SK-N-SH treated with all-trans-retinoic acid at 6 μM for 48 hours (cell line): ENCODE measurements around the gene GGACT.

Experiments
- ATAC-seq: fragments of 200-7000 bp; cut with Tn5 transposase; 3 replicates; pipeline ENCODE4 v1.9.1; 2020; ENCODE audit warnings: mild to moderate bottlenecking, moderate library complexity
- ARNTL ChIP-seq: fragments of 450-650 bp; formaldehyde crosslinking; IDR thresholded peaks from 2 replicates; pipeline ENCODE4 v1.5.0; 2020; ENCODE audit warnings: low read depth, mild to moderate bottlenecking, moderate library complexity, borderline replicate concordance
- CREB5 ChIP-seq: fragments of 250-450 bp; sonication (Bioruptor Pico); IDR thresholded peaks from 2 replicates; pipeline ENCODE4 v1.5.1; 2020; ENCODE audit warnings: low read depth, mild to moderate bottlenecking, moderate library complexity
- CSDC2 ChIP-seq: fragments of 250-450 bp; sonication (Bioruptor Pico); IDR thresholded peaks from 2 replicates; pipeline ENCODE4 v1.5.0; 2020; ENCODE audit warnings: mild to moderate bottlenecking, moderate library complexity
- ESRRG ChIP-seq: fragments of 250-450 bp; sonication (Bioruptor Pico); IDR thresholded peaks from 2 replicates; pipeline ENCODE4 v1.6.1; 2021; ENCODE audit warnings: mild to moderate bottlenecking
- GLIS3 ChIP-seq: fragments of 250-450 bp; sonication (Bioruptor Pico); IDR thresholded peaks from 2 replicates; pipeline ENCODE4 v1.5.0; 2020; ENCODE audit warnings: mild to moderate bottlenecking, moderate library complexity
- PATZ1 ChIP-seq: fragments of 250-450 bp; sonication (Bioruptor Pico); IDR thresholded peaks from 2 replicates; pipeline ENCODE4 v1.8.0; 2020; ENCODE audit warnings: mild to moderate bottlenecking, moderate library complexity, borderline replicate concordance
- PPARA ChIP-seq: fragments of 250-450 bp; sonication (Bioruptor Pico); IDR thresholded peaks from 2 replicates; pipeline ENCODE4 v1.5.0; 2020; ENCODE audit warnings: mild to moderate bottlenecking, borderline replicate concordance
- RARB ChIP-seq: fragments of 250-450 bp; sonication (Bioruptor Pico); IDR thresholded peaks from 2 replicates; pipeline ENCODE4 v1.8.0; 2021; ENCODE audit warnings: mild to moderate bottlenecking, moderate library complexity
- TCF4 ChIP-seq: fragments of 250-450 bp; sonication (Bioruptor Pico); IDR thresholded peaks from 2 replicates; pipeline ENCODE4 v1.8.0; 2021; ENCODE audit warnings: mild to moderate bottlenecking, moderate library complexity, borderline replicate concordance
- TOX ChIP-seq: fragments of 250-450 bp; sonication (Bioruptor Pico); IDR thresholded peaks from 2 replicates; pipeline ENCODE4 v1.8.0; 2021; ENCODE audit warnings: mild to moderate bottlenecking, moderate library complexity, borderline replicate concordance
- TSHZ2 ChIP-seq: fragments of 250-450 bp; sonication (Bioruptor Pico); IDR thresholded peaks from 2 replicates; pipeline ENCODE4 v1.5.0; 2020; ENCODE audit warnings: mild to moderate bottlenecking, moderate library complexity
- ZFP3 ChIP-seq: fragments of 250-450 bp; sonication (Bioruptor Pico); IDR thresholded peaks from 2 replicates; pipeline ENCODE4 v1.5.0; 2020; ENCODE audit warnings: mild to moderate bottlenecking, moderate library complexity
- ZFP30 ChIP-seq: fragments of 450-650 bp; formaldehyde crosslinking; IDR thresholded peaks from 2 replicates; pipeline ENCODE4 v1.5.0; 2022; ENCODE audit warnings: mild to moderate bottlenecking, moderate library complexity
- ZNF70 ChIP-seq: fragments of 450-650 bp; formaldehyde crosslinking; IDR thresholded peaks from 2 replicates; pipeline ENCODE4 v1.5.0; 2020; ENCODE audit warnings: mild to moderate bottlenecking, moderate library complexity
- ZNF8 ChIP-seq: fragments of 450-650 bp; formaldehyde crosslinking; IDR thresholded peaks from 2 replicates; pipeline ENCODE4 v1.5.0; 2020; ENCODE audit warnings: mild to moderate bottlenecking, moderate library complexity
- TF ChIP-seq, protein P1 (sequence below): fragments of 250-450 bp; sonication (Bioruptor Pico); IDR thresholded peaks from 2 replicates; pipeline ENCODE4 v1.8.0; 2021; ENCODE audit warnings: low read depth, mild to moderate bottlenecking, moderate library complexity, borderline replicate concordance

GGACT gene

DNA sequence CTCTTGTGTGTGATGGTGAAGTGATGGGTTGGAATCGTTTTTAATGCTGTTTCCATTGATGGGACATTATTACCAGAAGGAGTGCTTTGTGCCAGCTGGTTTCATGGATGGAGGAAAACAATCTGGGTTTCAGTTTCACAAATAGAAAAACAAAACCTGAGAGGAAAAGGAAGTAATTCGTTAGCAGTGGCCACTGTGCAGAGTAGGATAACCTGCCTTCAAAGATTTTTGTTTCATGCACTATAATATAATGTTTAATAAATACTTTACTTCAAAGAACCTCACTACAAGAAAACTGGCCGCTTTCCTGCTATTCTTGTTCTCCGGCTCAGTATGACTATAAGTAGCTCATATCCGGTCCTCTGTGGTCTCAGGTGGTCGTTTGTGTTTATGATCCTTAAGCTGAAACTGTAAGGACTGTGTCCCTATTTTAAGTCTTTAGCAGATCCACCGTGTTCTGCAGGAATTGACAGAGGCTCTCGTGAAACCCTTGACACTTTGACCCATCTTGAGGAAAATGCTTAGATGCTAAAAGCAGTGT is 104.7 kb downstream of the GGACT start:
- no peak for TF ChIP-seq GLIS3
- TF ChIP-seq, protein P1, sequence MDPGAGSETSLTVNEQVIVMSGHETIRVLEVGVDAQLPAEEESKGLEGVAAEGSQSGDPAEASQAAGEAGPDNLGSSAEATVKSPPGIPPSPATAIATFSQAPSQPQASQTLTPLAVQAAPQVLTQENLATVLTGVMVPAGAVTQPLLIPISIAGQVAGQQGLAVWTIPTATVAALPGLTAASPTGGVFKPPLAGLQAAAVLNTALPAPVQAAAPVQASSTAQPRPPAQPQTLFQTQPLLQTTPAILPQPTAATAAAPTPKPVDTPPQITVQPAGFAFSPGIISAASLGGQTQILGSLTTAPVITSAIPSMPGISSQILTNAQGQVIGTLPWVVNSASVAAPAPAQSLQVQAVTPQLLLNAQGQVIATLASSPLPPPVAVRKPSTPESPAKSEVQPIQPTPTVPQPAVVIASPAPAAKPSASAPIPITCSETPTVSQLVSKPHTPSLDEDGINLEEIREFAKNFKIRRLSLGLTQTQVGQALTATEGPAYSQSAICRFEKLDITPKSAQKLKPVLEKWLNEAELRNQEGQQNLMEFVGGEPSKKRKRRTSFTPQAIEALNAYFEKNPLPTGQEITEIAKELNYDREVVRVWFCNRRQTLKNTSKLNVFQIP (CRISPR knock-in tag): no peak
- no peak for TF ChIP-seq ARNTL (CRISPR knock-in tag)
- TF ChIP-seq RARB: no peak
- TF ChIP-seq PPARA (CRISPR knock-in tag): no peak
- TF ChIP-seq ESRRG (CRISPR knock-in tag): no peak
- TF ChIP-seq TSHZ2 (CRISPR knock-in tag): no peak
- no peak for TF ChIP-seq ZFP30 (CRISPR knock-in tag)
- no peak for TF ChIP-seq TCF4 (CRISPR knock-in tag)
- TF ChIP-seq CSDC2 (CRISPR knock-in tag): no peak
- ATAC-seq: no peak

DNA sequence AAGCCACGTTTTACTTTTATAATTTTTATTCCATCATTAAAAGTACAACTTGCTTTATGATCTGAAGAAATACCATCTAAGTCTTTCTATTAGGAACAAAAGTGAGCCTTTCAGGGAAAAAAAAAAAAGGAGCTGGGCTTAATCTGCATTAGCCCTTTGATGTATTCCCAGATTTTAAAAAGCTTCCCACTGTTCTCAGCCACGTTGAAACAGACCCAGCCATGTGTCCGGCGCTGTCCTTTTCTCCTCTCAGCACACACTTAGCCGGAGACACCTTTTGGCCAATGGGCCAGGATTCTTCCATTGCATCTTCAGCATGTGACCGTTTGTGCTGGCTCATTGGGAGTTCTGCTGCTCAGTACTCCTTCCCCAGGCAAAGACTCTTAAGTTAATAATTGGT is 105.5 kb downstream of the GGACT start:
- no peak for TF ChIP-seq ZFP30 (CRISPR knock-in tag)
- TF ChIP-seq PATZ1 (CRISPR knock-in tag): no peak
- no peak for ATAC-seq

DNA sequence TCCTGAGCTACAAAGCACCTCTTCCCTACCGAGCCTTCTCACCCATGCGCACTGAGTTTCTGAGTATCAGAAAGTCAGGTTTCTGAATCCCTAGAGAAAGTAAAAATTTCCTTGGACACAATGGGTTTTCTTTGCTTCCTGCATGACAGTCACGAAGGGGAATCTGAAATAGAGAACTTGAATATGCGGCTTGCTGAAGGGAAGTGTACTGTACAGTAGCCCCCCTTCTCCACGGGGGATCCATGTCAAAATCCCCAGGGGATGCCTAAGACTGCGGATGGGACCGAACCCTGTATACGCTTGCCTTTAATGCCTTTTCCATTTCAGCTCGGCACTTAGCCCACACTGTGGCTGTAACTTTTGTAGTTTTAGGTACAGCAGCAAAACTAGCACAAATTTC is 107.9 kb downstream of the GGACT start:
- no peak for ATAC-seq
- TF ChIP-seq TCF4 (CRISPR knock-in tag) (no peak), ZNF8 (no peak), ZFP3 (CRISPR knock-in tag) (no peak), TOX (CRISPR knock-in tag) (no peak), ARNTL (CRISPR knock-in tag) (no peak), CREB5 (CRISPR knock-in tag) (no peak), ZNF70 (CRISPR knock-in tag) (no peak)
- TF ChIP-seq, protein P1 (CRISPR knock-in tag): no peak
- TF ChIP-seq, all 23 proteins: peak for 0
